GM12891 (cell line): Measurements from ENCODE around the gene RAB3B.

ENCODE experiments used
- PAX5 ChIP-seq: IDR thresholded peaks from 2 replicates; pipeline ENCODE4 v1.6.1; 2011; ENCODE audit warnings: low read length, moderate library complexity, mild to moderate bottlenecking; ENCODE audit not compliant: insufficient read depth, severe bottlenecking
- POLR2A ChIP-seq: IDR thresholded peaks from 2 replicates; pipeline ENCODE4 v1.6.1; 2011; ENCODE audit warnings: low read depth, low read length, control low read depth
- POLR2AphosphoS5 ChIP-seq: IDR thresholded peaks from 2 replicates; pipeline ENCODE4 v1.6.1; 2011; ENCODE audit warnings: low read depth, low read length, control low read depth
- SPI1 ChIP-seq: IDR thresholded peaks from 2 replicates; pipeline ENCODE4 v1.6.1; 2011; ENCODE audit warnings: low read depth, low read length, control low read depth

DNA sequence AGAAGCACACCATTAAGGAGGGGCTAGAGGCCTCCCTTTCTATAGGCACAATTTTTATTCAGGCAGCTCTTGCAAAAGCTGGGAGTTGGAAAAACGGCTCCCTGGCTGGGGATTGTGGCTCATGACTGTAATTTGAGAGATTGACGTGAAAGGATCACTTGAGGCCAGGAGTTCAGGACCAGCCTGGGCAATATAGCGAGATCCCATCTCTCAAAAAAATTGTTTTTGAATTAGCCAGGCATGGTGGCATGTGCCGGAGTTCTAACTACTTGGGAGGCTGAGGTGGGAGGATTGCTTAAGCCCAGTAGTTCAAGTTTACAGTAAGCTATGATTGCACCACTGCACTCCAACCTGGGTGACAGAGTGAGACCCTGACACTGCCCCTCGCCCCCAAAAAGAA lies 88.0 kb downstream of the RAB3B start:
- no peak for TF ChIP-seq POLR2A
- TF ChIP-seq SPI1: no peak
- TF ChIP-seq PAX5: no peak
- TF ChIP-seq POLR2AphosphoS5: no peak
